Measurements from ENCODE around the gene POP7. TPM values are rescaled to one million over a fixed set of nuclear protein-coding genes. Genes with fewer than 3 reads are reported as not detected.

POP7 gene
- total RNA-seq, 1 experiment from 2014 or later, result 52.3 TPM

DNA sequence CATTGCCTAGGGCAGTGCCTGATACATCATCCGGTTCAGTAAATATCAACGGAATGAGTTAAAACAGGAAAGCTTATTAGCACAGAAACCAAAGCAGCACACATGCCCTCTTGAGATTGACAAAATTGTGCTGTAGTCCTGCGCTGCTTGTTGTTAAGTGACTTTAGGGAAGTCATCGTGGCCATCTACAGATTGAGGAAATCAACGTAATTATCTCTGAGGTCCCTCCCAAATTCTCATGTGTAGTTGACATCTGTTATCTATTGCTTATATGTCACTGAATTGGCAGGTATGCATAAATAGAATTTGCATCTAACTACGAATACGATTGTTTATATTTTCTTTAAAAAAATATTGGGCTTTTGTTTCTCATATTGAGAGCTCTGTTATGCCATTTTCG is 35.8 kb upstream of the POP7 start:
- no peaks in the 10 kb centered on the region for H3K9me3 ChIP-seq (ENCODE audit: control insufficient read depth, insufficient read depth, low read depth, low read length)
- peaks cover 3% of the 10 kb centered on the region; the same call in 1 of the 2 replicates for H3K36me3 ChIP-seq (ENCODE audit: control insufficient read depth, insufficient read depth, low read length)
- CTCF ChIA-PET, result interaction anchor here (0.8 kb wide), 1 partner anchor 35 kb away, joined by 5 read pairs; no protein-coding TSS in a partner anchor
- no peak for DNase-seq (ENCODE audit: low read depth, low spot score)
- intact Hi-C loops (cut with micrococcal nuclease; ENCODE audit: unreplicated experiment), result no loop called here
- no peaks in the 10 kb centered on the region for H3K27me3 ChIP-seq (ENCODE audit: control insufficient read depth, insufficient read depth, low read length)
- no peaks in the 10 kb centered on the region for H3K4me1 ChIP-seq (ENCODE audit: control insufficient read depth, insufficient read depth, low read length)
- no peak for ATAC-seq
- TF ChIP-seq POLR2AphosphoS5 (IDR thresholded peaks at IDR 0.05; ENCODE audit: low read depth, low read length) (no peak), TCF7L2 (IDR thresholded peaks at IDR 0.05; ENCODE audit: low read depth, low read length) (no peak), SIN3A (IDR thresholded peaks at IDR 0.05; ENCODE audit: borderline replicate concordance, insufficient read depth, low read depth, low read length) (no peak)
- TF ChIP-seq, protein P1, sequence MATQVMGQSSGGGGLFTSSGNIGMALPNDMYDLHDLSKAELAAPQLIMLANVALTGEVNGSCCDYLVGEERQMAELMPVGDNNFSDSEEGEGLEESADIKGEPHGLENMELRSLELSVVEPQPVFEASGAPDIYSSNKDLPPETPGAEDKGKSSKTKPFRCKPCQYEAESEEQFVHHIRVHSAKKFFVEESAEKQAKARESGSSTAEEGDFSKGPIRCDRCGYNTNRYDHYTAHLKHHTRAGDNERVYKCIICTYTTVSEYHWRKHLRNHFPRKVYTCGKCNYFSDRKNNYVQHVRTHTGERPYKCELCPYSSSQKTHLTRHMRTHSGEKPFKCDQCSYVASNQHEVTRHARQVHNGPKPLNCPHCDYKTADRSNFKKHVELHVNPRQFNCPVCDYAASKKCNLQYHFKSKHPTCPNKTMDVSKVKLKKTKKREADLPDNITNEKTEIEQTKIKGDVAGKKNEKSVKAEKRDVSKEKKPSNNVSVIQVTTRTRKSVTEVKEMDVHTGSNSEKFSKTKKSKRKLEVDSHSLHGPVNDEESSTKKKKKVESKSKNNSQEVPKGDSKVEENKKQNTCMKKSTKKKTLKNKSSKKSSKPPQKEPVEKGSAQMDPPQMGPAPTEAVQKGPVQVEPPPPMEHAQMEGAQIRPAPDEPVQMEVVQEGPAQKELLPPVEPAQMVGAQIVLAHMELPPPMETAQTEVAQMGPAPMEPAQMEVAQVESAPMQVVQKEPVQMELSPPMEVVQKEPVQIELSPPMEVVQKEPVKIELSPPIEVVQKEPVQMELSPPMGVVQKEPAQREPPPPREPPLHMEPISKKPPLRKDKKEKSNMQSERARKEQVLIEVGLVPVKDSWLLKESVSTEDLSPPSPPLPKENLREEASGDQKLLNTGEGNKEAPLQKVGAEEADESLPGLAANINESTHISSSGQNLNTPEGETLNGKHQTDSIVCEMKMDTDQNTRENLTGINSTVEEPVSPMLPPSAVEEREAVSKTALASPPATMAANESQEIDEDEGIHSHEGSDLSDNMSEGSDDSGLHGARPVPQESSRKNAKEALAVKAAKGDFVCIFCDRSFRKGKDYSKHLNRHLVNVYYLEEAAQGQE (IDR thresholded peaks at IDR 0.05; ENCODE audit: insufficient read depth in 1 of 2, low read depth in 2 of 2, low read length in 1 of 2), result no peak
- TF ChIP-seq, protein P2, sequence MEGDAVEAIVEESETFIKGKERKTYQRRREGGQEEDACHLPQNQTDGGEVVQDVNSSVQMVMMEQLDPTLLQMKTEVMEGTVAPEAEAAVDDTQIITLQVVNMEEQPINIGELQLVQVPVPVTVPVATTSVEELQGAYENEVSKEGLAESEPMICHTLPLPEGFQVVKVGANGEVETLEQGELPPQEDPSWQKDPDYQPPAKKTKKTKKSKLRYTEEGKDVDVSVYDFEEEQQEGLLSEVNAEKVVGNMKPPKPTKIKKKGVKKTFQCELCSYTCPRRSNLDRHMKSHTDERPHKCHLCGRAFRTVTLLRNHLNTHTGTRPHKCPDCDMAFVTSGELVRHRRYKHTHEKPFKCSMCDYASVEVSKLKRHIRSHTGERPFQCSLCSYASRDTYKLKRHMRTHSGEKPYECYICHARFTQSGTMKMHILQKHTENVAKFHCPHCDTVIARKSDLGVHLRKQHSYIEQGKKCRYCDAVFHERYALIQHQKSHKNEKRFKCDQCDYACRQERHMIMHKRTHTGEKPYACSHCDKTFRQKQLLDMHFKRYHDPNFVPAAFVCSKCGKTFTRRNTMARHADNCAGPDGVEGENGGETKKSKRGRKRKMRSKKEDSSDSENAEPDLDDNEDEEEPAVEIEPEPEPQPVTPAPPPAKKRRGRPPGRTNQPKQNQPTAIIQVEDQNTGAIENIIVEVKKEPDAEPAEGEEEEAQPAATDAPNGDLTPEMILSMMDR (IDR thresholded peaks at IDR 0.05), result no peak
- POLR2A ChIA-PET, result no interaction called here
- no peak overlapping the region for H3K27ac ChIP-seq (ENCODE audit: low read length)
- in situ Hi-C loops (cut with HindIII; ENCODE audit: low pct_unique_long_range_greater_than_20kb, low sequenced_read_pairs), result no loop called here
- no peak overlapping the region for H3K4me3 ChIP-seq (ENCODE audit: low read depth in 2 of 2, low read length in 2 of 2)
- no TSS peak for BruUV-seq (replicated peaks)

DNA sequence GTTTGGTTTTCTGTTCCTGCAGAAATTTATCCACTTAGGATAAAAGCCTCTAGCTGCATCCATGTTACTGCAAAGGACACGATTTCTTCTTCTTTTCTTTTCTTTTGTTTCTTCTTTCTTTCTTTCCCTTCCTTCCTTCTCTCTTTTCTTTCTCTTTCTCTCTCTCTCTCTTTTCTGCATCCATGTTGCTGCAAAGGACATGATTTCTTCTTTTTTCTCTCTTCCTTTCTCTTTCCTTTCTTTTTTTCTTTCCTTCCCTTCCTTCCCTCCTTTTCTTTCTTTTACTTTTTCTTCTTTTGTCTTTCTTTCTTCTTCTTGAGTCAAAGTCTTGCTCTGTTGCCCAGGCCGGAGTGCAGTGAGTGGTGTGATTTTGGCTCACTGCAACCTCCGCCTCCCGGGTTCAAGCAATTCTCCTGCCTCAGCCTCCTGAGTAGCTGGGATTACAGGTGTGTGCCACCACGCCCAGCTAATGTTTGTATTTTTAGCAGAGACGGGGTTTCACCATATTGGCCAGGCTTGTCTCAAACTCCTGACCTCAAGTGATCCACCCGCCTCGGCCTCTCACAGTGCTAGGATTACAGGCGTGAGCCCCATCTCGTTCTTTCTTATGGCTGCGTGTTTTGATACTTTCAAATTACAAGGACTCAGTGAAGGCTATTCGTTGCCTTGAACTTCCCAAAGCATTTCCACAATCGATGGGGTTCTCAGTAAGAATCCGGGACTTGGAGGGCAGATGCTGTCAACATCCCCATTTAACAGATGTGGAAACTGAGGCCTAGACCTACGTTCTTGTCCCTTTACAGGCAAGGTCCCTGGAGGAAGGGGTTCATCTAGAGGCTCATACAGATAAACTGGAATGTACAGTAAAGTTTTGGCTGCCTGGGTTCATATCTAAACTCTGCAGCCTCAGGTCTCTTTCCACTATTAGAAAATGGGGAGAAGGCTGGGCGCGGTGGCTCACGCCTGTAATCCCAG is 34.3 kb upstream of the POP7 start:
- DNase-seq (ENCODE audit: low read depth, low spot score) (no peak), ATAC-seq (no peak)
- intact Hi-C loops (cut with micrococcal nuclease; ENCODE audit: unreplicated experiment), result no loop called here
- no peak overlapping the region for H3K4me3 ChIP-seq (ENCODE audit: low read depth in 2 of 2, low read length in 2 of 2)
- in situ Hi-C loops (cut with HindIII; ENCODE audit: low pct_unique_long_range_greater_than_20kb, low sequenced_read_pairs), result no loop called here
- no peak overlapping the region for H3K27ac ChIP-seq (ENCODE audit: low read length)
- H3K4me1 ChIP-seq (ENCODE audit: control insufficient read depth, insufficient read depth, low read length), result peaks cover 2% of the 10 kb centered on the region; the same call in 1 of the 2 replicates
- peaks cover 3% of the 10 kb centered on the region; the same call in 1 of the 2 replicates for H3K36me3 ChIP-seq (ENCODE audit: control insufficient read depth, insufficient read depth, low read length)
- ChIA-PET POLR2A (interaction anchor here (0.7 kb wide), 1 partner anchor 620 kb away, joined by 3 read pairs; no protein-coding TSS in a partner anchor), CTCF (no interaction called here)
- H3K27me3 ChIP-seq (ENCODE audit: control insufficient read depth, insufficient read depth, low read length), result no peaks in the 10 kb centered on the region
- no peaks in the 10 kb centered on the region for H3K9me3 ChIP-seq (ENCODE audit: control insufficient read depth, insufficient read depth, low read depth, low read length)
- BruUV-seq (replicated peaks), result no TSS peak
- TF ChIP-seq TCF7L2 (IDR thresholded peaks at IDR 0.05; ENCODE audit: low read depth, low read length) (no peak), POLR2AphosphoS5 (IDR thresholded peaks at IDR 0.05; ENCODE audit: low read depth, low read length) (no peak), SIN3A (IDR thresholded peaks at IDR 0.05; ENCODE audit: borderline replicate concordance, insufficient read depth, low read depth, low read length) (no peak)
- TF ChIP-seq, protein P2 (IDR thresholded peaks at IDR 0.05), result no peak
- TF ChIP-seq, protein P1 (IDR thresholded peaks at IDR 0.05; ENCODE audit: insufficient read depth in 1 of 2, low read depth in 2 of 2, low read length in 1 of 2), result no peak
